Brain microvascular endothelial cell (primary cell): ENCODE measurements around the gene CDKN2AIPNL.
A peak's percentile ranks its signal among the peaks of the same experiment; 100 is the strongest.

Experiments used
- DNase-seq: peaks from one replicate; pipeline ENCODE4 v3.0.0-alpha.2; 2020
- H3K27ac ChIP-seq: fragments of 250-450 bp; sonication (Bioruptor Pico); 2 replicates; pipeline ENCODE4 v1.5.1; 2020; ENCODE audit warnings: mild to moderate bottlenecking, moderate library complexity
- H3K27me3 ChIP-seq: fragments of 250-450 bp; sonication (Bioruptor Pico); replicated peaks from 2 replicates; pipeline ENCODE4 v1.5.1; 2020; ENCODE audit warnings: mild to moderate bottlenecking
- H3K36me3 ChIP-seq: fragments of 250-450 bp; sonication (Bioruptor Pico); replicated peaks from 2 replicates; pipeline ENCODE4 v1.5.1; 2020; ENCODE audit warnings: mild to moderate bottlenecking
- H3K4me3 ChIP-seq: 2 replicates; pipeline ENCODE4 v1.5.1; 2011; ENCODE audit warnings: low read depth, mild to moderate bottlenecking, control low read depth, low read length, moderate library complexity
- in situ Hi-C: cut with HindIII; loops from 2 replicates; pipeline ENCODE4 v1.10.0; 2017; ENCODE audit warnings: low sequenced_read_pairs, low pct_ligation_motif_present
- TF ChIP-seq, protein P1 (sequence below): IDR thresholded peaks from 2 replicates; pipeline ENCODE4 v1.5.1; 2011; ENCODE audit warnings: low read depth, mild to moderate bottlenecking, moderate library complexity, low read length, control low read depth, inconsistent platforms; ENCODE audit errors: missing control alignments

The CDKN2AIPNL gene

DNA sequence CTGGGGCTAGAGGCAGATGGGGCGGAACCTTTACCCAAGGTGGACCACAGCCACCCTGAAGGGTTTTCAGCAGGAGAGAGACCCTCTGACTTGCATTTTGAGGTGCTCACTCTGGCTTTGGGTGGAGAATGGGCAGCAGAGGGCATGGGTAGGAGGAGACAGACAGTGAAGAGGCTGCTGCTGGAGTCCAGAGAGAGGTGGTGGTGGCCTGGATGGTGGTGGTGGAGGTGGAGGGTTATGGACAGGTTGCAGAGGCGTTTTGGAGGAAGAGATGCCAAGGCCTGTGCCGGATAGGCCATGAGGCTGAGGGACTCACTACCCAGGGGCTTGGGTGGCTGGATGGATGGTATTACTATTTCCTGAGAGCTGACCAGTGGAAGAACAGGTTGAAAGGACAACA lies 46.1 kb upstream of the CDKN2AIPNL start:
- TF ChIP-seq, protein P1, sequence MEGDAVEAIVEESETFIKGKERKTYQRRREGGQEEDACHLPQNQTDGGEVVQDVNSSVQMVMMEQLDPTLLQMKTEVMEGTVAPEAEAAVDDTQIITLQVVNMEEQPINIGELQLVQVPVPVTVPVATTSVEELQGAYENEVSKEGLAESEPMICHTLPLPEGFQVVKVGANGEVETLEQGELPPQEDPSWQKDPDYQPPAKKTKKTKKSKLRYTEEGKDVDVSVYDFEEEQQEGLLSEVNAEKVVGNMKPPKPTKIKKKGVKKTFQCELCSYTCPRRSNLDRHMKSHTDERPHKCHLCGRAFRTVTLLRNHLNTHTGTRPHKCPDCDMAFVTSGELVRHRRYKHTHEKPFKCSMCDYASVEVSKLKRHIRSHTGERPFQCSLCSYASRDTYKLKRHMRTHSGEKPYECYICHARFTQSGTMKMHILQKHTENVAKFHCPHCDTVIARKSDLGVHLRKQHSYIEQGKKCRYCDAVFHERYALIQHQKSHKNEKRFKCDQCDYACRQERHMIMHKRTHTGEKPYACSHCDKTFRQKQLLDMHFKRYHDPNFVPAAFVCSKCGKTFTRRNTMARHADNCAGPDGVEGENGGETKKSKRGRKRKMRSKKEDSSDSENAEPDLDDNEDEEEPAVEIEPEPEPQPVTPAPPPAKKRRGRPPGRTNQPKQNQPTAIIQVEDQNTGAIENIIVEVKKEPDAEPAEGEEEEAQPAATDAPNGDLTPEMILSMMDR = no peak
- no peak for DNase-seq
- no peaks in the 10 kb centered on the region for H3K36me3 ChIP-seq
- H3K4me3 ChIP-seq = no peak overlapping the region
- in situ Hi-C loops = no loop called here
- H3K27ac ChIP-seq = no peak overlapping the region
- H3K27me3 ChIP-seq = no peaks in the 10 kb centered on the region

DNA sequence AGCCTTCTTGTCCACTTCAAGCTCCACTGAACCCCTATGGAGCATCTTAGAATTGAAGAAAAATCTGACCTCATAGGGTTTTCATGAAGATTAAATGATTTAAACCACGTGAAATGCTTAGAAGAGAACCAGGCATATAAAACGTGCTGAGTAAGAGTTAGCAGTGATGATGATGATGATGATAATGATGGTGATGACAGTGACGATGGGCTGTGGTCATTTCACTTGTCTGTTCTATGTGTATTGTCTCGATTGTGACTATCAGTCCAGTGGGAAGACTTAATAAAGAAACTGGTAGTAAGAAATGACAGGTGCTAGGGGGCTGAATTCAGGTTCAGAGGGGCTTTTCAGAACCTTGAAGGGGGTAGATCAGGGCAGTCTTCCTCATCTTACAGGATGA lies 45.1 kb upstream of the CDKN2AIPNL start:
- Histone ChIP-seq H3K4me3 (no peak overlapping the region), H3K27ac (no peak overlapping the region), H3K36me3 (no peaks in the 10 kb centered on the region), H3K27me3 (no peaks in the 10 kb centered on the region)
- DNase-seq = no peak
- in situ Hi-C loops = no loop called here
- TF ChIP-seq, protein P1 = no peak

DNA sequence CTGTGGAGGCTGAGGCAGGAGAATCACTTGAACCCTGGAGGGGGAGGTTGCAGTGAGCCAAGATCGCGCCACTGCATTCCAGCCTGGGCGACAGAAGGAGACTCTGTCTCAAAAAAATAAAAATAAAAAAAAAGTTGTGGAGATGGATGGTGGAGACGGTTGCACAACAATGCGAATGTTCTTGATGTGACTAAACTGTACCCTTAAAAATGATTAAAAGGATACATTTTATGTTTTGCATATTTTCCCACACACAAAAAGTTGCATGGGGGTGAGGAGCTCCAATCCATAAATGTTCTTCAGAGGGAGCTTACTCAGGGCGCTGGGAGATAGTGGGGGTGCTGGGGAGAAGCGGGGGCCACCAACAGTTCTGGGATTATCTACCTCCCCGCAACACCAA lies 43.8 kb upstream of the CDKN2AIPNL start:
- DNase-seq = no peak
- TF ChIP-seq, protein P1 = no peak
- Histone ChIP-seq H3K4me3 (no peak overlapping the region), H3K27me3 (no peaks in the 10 kb centered on the region), H3K36me3 (no peaks in the 10 kb centered on the region), H3K27ac (no peak overlapping the region)
- in situ Hi-C loops = no loop called here

DNA sequence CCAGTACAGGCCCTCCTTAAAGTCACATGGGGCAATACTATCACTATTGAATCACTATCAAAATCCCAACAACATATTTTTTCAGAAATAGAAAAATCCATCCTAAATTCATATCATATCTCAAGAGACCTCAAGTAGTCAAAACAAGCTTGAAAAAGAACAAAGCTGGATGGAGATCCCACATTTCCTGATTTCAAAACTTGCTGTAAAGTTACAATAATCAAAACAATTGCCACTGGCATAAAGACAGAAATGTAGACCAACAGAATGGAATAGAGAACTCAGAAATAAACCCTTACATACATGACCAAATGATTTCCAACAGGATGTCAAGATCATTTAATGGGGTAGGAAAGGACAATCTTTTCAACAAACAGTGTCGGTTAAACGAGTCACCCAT lies 41.3 kb upstream of the CDKN2AIPNL start:
- DNase-seq = no peak
- TF ChIP-seq, protein P1 = no peak
- H3K27ac ChIP-seq = no peak overlapping the region
- H3K4me3 ChIP-seq = no peak overlapping the region
- H3K27me3 ChIP-seq = no peaks in the 10 kb centered on the region
- no peaks in the 10 kb centered on the region for H3K36me3 ChIP-seq
- in situ Hi-C loops = no loop called here

DNA sequence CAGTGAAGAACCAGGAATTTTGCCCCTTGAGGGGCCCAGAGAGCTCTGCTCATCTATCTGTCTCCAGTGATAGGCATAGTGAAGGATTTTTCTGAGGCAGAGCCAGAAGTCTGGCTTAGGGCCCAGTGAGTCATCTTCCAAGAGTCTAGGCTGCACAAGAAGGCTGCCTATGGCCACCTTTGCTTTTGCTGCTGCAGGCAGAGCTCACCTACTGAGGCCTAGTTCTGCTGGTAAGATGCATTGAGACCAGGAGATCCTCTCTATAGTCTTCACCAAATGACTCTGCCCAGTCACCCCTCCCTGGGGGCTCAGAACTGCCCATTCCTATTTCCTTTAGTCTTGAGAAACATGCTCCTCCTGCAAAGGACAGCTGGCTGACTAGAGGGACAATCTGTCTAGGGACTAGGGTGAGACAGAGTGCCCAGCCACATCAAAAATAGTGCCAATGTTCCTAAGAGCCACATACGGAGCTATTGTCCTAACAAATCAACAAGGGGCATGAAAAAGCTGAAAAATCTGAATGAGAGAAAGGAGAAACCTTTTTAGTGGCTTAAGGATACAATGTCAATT lies 40.3 kb upstream of the CDKN2AIPNL start:
- peak; percentile 84 for DNase-seq
- in situ Hi-C loops = no loop called here
- TF ChIP-seq, protein P1 = no peak
- no peaks in the 10 kb centered on the region for H3K27me3 ChIP-seq
- no peak overlapping the region for H3K27ac ChIP-seq
- H3K36me3 ChIP-seq = no peaks in the 10 kb centered on the region
- no peak overlapping the region for H3K4me3 ChIP-seq
